IPS-11a (cell line): Measurements from ENCODE around the gene PSMB4.
A peak's percentile ranks its signal among the peaks of the same experiment; 100 is the strongest.
"Not testable (repeated sequence)": the region's sequence is repeated elsewhere in the genome, so short reads cannot be mapped to it uniquely, and the experiment has no call there.

Experiments used
- H3K4me3 ChIP-seq: one replicate; pipeline ENCODE4 v1.5.1; 2013; ENCODE audit warnings: low read depth, low read length, control low read depth

Gene PSMB4

GRCh38 chr1:151399324-151400171, at the start of gene PSMB4:
PSMB4 (plus strand) TSS chr1:151399573; CDS start chr1:151399588, 15 bp downstream.
- H3K4me3 ChIP-seq: peak within 1 kb of the TSS; percentile 99

- H3K4me3 ChIP-seq: not testable (repeated sequence)
These were observed 49.0 kb upstream of the PSMB4 start for GRCh38 chr1:151350323-151350722.

DNA sequence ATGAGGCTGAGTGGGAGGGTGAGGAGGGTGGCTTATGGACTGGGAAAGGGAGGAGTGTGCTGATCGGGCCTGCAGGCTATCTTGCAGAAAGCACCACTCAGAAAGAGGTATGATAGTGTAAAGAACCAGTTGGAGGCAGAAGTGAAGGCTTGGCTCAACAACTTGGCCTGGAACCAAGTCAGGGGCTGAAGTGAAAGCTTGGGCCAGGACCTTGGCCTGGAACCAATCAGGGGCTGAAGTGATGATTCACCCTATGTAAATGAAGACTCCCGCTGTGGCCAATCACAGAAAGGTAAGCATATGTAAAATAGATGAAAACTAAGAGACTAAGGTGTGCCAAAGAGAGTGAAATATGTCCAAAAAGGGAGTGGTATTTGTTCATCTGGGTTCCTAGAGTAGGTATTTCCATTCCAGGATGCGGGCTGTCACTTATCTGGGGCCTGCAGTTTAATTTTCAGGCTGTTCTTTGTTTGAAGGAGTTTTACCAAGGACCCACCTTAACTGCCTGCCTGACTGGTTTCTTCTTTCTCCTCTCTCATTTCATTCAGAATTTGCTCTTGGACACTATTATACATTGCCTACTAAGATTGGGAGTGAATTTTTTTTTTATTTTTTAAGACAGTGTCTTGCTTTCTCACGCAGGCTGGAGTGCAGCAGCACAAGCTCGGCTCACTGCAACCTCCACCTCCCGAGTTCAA, 47.2 kb upstream of the PSMB4 start:
- no peak overlapping the region for H3K4me3 ChIP-seq

- no peak overlapping the region for H3K4me3 ChIP-seq
These were observed 42.7 kb upstream of the PSMB4 start for GRCh38 chr1:151356696-151357095.

- no peak overlapping the region for H3K4me3 ChIP-seq
These were observed 37.5 kb upstream of the PSMB4 start for GRCh38 chr1:151361883-151362282.

- no peak overlapping the region for H3K4me3 ChIP-seq
These were observed 36.8 kb upstream of the PSMB4 start for GRCh38 chr1:151362308-151363155.

DNA sequence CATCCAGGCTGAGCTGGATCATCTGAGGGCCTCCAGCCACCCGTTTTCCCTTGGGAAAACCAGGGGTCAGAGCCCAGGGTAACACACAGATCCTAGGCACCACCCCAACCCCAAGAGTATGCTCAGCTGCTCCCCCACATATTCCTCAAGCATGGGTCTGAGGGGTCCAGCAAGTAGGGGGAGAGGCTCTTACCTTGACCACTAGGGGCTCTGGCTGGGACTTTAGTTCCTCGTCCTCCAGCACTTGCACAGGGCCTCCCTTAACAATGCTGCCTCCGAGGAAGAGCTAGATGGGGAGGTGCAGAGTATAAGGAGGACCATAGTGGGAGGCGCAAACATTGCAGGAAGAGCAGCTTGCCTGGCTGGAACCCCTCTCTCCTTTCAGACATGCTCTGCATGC, 34.4 kb upstream of the PSMB4 start:
- no peak overlapping the region for H3K4me3 ChIP-seq

- no peak overlapping the region for H3K4me3 ChIP-seq
These were observed 31.5 kb upstream of the PSMB4 start for GRCh38 chr1:151367658-151368392.

GRCh38 chr1:151368393-151369301, 30.7 kb upstream of the PSMB4 start:
- H3K4me3 ChIP-seq: no peak overlapping the region

DNA sequence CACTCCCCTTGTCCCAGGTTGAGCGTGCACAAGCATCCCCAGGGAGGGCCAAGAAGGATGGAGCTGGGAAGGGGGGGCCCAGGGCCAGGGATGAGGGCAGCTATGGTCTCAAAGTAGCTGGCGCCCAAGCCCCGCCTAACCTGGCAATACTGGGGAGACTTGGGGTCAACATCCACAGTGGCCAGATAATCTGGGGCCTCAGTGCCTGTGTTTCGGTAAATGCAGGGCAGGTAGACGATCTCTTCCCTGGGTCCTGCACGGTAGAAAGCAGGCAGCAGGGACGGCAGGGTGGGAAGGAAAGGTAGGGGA, 30.1 kb upstream of the PSMB4 start:
- H3K4me3 ChIP-seq: no peak overlapping the region

GRCh38 chr1:151369621-151370048, 29.7 kb upstream of the PSMB4 start:
- no peak overlapping the region for H3K4me3 ChIP-seq

GRCh38 chr1:151370211-151370911, 29.0 kb upstream of the PSMB4 start:
- no peak overlapping the region for H3K4me3 ChIP-seq

DNA sequence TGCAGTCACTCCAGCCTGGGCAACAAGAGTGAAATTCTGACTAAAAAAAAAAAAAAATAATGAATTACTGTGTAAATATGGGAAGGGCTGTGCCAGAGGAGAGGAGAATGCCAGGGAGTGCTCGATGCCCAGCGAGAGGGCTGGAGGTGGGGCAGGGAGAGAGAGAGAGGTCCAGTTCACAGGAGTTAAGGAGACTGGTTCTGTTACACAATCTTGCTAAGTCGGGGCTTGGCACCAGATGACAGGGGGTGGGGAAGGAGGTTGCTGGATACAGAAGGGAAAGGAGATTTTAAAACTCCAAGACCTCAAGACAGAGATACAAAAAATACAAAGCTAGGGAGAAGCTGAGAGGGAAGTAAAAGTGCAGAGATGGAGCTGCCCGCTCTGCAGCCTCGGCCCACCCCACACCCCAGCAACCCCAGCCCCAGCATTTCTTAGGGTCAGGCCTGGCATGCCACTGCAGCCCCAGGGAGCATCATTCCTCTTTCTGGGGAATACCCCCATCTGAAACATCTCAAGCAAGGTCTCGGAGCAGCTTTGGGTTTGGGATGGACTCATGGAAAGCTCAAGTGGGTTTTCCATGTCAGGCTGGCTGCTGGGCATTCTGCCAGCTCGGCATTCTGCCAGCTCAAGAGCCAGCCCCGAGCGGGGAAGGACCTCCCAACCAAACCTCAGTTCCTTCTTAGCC, 27.9 kb upstream of the PSMB4 start:
- no peak overlapping the region for H3K4me3 ChIP-seq

GRCh38 chr1:151372058-151372934, 27.1 kb upstream of the PSMB4 start, which contains the start of gene SELENBP1:
SELENBP1 (minus strand) TSS chr1:151372705; CDS start chr1:151372641, 64 bp downstream.
- H3K4me3 ChIP-seq: no peak within 1 kb of the TSS

GRCh38 chr1:151373196-151373595, 26.2 kb upstream of the PSMB4 start:
- H3K4me3 ChIP-seq: no peak overlapping the region

DNA sequence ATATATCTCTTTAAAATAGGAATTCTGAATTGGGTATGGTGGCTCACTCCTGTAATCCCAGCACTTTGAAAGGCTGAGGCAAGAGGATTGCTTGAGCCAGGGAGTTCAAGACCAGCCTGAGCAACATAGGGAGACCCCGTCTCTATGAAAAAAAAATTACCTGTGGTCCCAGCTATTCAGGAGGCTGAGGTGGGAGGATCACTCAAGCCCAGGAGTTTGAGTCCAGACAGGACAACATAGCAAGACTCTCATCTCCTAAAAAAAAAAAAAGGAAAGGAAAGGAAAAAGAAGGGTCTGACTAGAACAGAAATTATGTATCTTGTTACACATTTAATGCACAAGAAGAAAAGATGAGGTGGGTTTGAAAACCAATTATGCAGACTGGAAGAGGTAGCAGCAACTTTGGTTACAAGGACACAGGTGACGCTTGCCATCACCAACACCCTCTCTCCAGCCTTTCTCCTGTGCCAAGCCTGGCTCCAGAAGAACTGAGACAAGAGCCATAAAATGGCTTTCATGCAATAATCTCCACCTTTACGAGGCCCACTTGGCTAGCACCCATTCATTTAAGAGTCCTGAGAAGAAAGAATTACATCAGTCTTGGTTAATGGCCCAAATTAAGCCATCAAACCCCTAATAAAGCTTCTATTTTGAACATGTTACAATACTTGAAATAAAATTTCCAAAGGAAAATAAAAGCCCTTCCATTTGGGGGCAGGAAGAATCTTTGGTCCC, 22.1 kb upstream of the PSMB4 start:
- H3K4me3 ChIP-seq: no peak overlapping the region

GRCh38 chr1:151384584-151384983, 14.8 kb upstream of the PSMB4 start:
- no peak overlapping the region for H3K4me3 ChIP-seq
